NCI-H2227 (cell line): Measurements from ENCODE around the gene MEGF8.

Experiments used
- DNase-seq: peaks from one replicate; lab custom pipeline; 2025; ENCODE audit not compliant: unreplicated experiment; lab: John Stamatoyannopoulos, UW

MEGF8 gene

GRCh38 chr19:42410371-42410770 lies 84.9 kb downstream of the MEGF8 start:
- DNase-seq = no peak

DNA sequence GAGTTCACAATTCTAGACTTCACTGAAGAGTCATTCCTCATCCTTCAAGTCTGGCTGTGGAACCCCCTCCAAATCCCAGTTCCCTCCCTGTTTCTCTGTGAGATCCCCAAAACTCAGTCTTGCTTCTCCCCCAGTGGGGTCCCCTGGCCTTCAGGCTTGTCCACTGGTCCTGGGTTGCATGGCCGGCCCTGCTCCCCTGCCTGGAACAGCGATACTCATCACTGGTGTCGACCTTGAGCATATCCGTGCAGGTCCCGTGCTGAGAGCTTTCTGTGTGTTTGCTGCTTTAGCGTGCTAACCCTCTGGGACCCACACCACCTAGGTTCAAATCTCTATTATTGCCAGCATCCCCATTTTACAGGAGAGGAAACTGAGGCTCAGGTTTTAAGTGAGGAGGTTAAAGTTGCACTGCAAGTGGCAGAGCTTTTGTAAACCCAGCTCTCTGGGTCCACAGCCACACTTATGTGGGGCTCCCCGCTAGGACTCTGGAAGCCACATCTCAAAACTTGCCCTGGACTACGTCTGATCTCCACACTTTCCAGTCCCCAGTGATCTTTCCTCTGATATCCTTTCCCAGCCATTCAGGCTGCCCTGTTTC lies 86.2 kb downstream of the MEGF8 start:
- DNase-seq = no peak

DNA sequence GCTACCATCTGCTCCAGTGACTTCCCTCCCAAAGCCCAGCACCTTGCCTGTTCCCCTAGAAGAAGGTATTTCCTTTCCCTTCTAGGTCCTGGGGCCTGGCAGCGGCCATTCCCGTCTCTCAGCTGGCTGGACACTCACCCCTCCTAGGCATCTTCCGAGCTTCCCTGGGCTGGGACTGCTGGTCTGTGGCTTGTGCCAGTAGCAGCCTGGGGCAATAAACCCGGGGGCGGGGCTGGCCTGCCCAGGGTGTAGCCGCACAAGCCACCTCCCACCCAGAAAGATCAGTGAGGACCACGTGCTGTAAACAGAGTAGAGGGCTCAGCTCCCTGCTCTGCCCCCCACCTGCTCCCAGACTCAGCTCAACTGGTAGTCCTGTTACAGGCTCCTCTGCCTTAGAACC lies 86.8 kb downstream of the MEGF8 start:
- peak; percentile 61 for DNase-seq

DNA sequence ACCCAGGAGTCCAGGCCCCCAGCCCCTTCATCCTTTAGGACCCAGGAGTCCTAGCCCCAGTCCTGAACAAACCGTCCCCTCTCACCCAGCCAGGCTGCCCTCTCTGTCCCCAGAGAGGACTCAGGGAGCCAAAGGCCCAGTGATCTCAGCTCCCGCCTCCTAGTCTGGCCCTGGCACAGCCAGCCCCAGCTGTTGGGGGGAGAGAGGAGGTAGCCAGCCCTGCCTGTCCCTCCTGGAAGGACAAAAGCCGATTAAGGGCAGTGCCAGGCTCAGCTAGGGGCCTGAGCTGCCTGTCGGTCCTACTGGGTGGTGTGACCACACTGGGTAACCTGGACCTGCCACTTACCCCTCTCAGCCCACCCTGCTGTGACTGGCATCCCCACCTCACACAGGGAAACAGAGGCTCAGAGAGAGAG lies 87.2 kb downstream of the MEGF8 start:
- DNase-seq = no peak

- DNase-seq = no peak
These were observed 93.9 kb downstream of the MEGF8 start for GRCh38 chr19:42419309-42419708.

DNA sequence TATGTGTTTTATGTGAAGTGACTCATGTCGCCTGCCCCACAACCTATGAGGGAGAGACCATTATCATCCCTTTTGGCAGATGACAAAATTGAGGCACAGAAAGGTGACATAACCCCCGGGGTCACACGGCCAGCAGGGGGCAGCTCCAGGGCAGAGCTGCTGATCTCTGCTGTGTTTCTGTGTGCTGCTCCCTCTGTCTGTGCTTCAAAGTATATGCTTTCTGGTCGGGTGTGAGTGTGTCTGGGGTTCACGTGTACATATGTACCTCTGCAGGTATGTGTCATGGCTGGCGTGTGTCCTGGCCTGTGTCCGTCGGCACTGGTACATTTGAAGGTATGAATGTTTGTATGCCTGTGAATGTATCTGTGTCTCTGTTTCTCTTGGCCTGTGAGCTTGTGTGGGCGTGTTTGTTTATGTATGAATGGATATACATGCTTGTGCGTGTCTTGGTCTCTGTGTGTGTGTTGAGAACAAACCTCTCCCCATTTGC lies 94.7 kb downstream of the MEGF8 start:
- DNase-seq = peak; percentile 54

DNA sequence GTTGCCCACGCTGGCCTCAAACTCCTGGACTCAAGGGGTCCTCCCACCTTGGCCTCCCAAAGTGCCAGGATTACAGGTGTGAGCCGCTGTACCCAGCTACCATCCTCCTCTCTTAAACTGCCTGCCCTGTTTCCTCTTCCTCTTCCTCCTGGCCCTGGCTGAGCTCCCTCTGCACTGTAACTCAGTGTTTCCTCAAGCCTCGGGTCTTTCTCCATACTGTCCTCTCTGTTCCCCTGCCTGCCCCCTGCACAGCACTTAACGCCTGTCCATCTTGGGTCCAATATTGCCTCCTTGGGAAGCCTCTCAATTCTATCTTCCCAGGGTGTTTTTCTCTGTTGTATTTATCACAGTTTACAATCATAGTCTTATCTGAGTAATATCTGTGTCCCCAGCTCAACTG lies 95.7 kb downstream of the MEGF8 start:
- no peak for DNase-seq

- DNase-seq = no peak
These were observed 96.2 kb downstream of the MEGF8 start for GRCh38 chr19:42421591-42422031.

DNA sequence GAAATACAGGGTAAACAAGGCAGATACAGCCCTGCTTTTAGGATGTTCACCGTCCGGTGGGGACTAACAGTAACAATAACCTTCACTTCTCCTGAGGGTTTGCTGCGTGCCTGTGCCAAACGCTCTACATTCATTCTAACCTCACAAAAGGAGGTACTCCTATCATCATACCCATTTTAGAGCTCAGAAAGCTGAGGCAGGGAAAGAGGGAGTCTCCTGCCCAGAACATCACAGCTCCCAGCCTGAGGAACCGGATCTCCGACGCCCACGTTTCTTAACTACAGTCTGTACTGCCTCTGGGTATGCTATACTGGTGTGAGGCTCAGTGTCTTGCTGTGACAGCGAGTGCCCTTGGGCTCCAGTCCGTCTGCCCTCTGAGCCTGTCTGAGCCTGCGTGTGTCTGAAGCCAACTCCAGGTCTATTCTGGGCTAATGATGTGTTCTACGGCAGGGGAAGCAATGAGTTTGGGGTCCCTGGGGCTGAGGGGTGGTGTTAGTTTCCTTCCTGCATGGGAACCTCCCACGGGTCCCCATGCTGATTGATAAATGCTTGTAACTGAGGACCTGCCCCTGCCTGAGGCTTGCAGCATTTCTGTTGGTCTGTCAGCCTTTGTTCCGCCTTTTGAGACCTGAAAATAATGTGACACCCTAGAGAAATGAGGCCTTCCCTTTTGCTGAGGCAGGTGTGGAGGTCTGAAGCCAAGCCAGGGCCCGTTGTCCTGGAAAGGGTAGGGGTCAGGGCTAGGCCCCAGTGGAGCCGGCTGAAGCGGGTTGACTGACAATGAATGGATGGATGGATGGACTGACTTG lies 96.9 kb downstream of the MEGF8 start:
- no peak for DNase-seq

DNA sequence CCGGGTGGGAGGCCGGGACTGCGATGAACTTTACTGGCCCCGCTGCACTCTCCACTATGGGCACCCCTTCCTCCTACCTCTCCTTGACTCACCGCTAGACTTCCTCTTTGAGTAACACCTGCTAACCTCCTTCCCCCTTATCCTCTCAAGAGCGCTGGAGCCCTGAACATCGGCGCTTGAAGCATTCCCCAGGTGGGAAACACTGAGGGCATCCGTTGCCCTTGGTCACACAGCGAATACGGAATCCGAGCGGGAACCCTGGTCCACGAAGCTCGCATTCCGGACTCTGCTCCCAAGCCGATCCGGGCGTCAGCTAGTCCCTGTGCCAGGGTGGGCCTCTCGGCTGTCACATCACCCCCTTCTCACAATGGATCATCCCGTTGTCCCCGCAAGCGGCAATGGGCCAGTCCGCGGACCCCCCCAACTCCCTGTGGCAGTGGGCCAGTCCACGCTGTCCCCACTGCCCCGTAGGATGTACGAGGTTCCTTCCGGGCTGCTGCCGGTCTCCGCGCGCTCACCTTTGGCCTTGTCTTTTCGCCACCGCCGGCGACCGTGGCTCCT lies 97.5 kb downstream of the MEGF8 start:
- peak; percentile 93 for DNase-seq

GRCh38 chr19:42423462-42424344 lies 98.3 kb downstream of the MEGF8 start:
- DNase-seq = peak; percentile 100

- DNase-seq = no peak
These were observed 98.9 kb downstream of the MEGF8 start for GRCh38 chr19:42424345-42424707.

DNA sequence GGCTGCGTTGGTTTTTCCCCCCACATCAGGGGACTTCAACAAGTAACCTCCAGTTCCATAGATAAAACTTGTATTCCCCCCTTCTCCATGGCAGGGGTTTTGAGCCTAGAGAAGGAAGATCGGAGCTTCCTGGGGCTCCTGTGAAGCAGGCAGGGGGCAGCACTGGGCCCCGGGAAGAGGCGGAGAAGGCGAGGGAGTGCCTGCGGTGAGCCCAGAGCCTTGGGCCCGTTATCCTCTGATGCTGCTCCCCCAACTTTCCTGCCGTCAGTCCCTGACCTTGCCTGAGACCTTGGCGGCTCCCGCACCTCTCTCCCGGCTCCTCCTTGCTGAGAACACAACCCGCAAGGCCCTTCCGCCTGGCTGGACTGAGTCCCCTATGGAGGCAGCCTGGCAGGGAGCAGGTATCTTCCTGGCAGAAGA lies 99.3 kb downstream of the MEGF8 start:
- DNase-seq = no peak

DNA sequence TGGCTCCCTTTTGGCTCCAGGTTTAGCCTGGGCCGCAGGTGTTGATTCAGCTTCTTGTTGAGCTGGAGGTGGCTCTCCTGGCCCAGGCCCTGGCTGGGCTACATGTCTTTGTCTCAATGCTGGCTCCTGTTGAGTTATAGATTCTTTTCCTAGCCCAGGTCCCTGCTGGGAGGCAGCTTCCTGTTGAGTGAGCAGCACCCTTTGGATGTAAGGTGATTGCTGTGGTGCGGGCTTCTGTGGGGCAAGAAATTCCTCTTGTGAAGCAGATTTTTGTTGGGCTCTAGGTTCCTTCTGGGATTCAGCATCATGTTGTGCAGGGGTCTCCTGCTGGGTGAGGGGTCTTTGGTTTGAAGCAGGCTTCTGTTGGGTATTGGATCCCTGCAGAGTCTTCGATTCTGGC lies 101.2 kb downstream of the MEGF8 start:
- DNase-seq = no peak

- no peak for DNase-seq
These were observed 101.9 kb downstream of the MEGF8 start, which contains the start of gene LIPE for GRCh38 chr19:42427313-42427712. Gene LIPE, minus strand, starts transcription at chr19:42427388. Its CDS starts 239 bp downstream, at chr19:42427149.
